ENCODE data around the gene IDH2.

IDH2 gene

DNA sequence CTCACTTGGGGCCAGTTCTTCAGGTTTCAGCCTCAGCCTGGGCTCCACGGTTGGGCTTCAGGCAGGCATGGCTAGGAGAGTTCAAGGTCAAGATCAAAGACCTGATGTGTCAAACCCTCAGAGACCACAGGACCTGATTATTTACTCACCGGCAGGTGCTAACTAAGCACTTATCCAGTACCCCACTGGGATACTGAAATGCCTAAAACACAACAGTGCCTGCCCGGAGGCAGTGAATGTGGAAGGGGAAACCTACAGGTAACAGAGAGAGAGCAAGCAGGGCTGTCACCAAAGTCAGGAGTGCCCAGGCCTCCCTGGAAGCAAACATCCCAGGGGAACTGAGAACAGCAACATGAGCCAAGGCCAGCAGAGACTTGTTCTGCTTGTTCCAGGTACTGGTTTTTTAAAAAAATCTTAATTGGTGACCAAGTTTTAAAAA, 6.7 kb downstream of the IDH2 start:
- Histone ChIP-seq H3K27me3 (ENCODE audit: insufficient read depth, low read length, poor library complexity) (no peaks in the 10 kb centered on the region), H3K56ac (ENCODE audit: low read length) (no peak overlapping the region), H3K4me1 (ENCODE audit: control insufficient read depth, low read depth, low read length) (no peaks in the 10 kb centered on the region), H4K8ac (ENCODE audit: low read depth, low read length) (no peak overlapping the region), H3K9ac (ENCODE audit: low read length) (no peak overlapping the region), H2BK120ac (ENCODE audit: low read depth, low read length) (no peak overlapping the region), H3K4ac (ENCODE audit: low read depth, low read length) (no peak overlapping the region), H3K4me2 (ENCODE audit: low read length) (no peak overlapping the region), H3K36me3 (ENCODE audit: control insufficient read depth, insufficient read depth, low read length) (no peaks in the 10 kb centered on the region), H3K4me3 (ENCODE audit: low read length) (no peak overlapping the region), H2BK5ac (ENCODE audit: low read length) (no peak overlapping the region), H3K79me1 (ENCODE audit: low read length) (peaks cover 5% of the 10 kb centered on the region), H3K27ac (ENCODE audit: low read depth, low read length) (no peak overlapping the region), H2BK15ac (replicated peaks; ENCODE audit: low read depth) (no peak overlapping the region), H3K23ac (ENCODE audit: low read length) (no peak overlapping the region), H4K5ac (ENCODE audit: low read length) (no peak overlapping the region), H3K79me2 (ENCODE audit: control insufficient read depth, insufficient read depth, low read length) (no peaks in the 10 kb centered on the region), H2AK5ac (ENCODE audit: low read length) (no peak overlapping the region), H3K18ac (ENCODE audit: low read length) (no peak overlapping the region)
- DNase-seq, result peak; percentile 94
- WGBS (ENCODE audit: extremely low coverage, insufficient coverage, low lambda C conversion rate), result no CpG with 5 or more reads among the region's 3 CpGs

GRCh38 chr15:90091156-90091931, 10.9 kb downstream of the IDH2 start:
- Histone ChIP-seq H3K79me1 (ENCODE audit: low read length) (peaks cover 1% of the 10 kb centered on the region), H4K5ac (ENCODE audit: low read length) (no peak overlapping the region), H3K79me2 (ENCODE audit: control insufficient read depth, insufficient read depth, low read length) (no peaks in the 10 kb centered on the region), H3K4me3 (ENCODE audit: low read length) (no peak overlapping the region), H3K23ac (ENCODE audit: low read length) (no peak overlapping the region), H2BK15ac (replicated peaks; ENCODE audit: low read depth) (no peak overlapping the region), H2BK120ac (ENCODE audit: low read depth, low read length) (no peak overlapping the region), H3K9ac (ENCODE audit: low read length) (no peak overlapping the region), H3K36me3 (ENCODE audit: control insufficient read depth, insufficient read depth, low read length) (peaks cover 4% of the 10 kb centered on the region), H2AK5ac (ENCODE audit: low read length) (no peak overlapping the region), H3K18ac (ENCODE audit: low read length) (no peak overlapping the region), H3K27ac (ENCODE audit: low read depth, low read length) (no peak overlapping the region), H3K4me1 (ENCODE audit: control insufficient read depth, low read depth, low read length) (no peaks in the 10 kb centered on the region), H3K4ac (ENCODE audit: low read depth, low read length) (no peak overlapping the region), H4K8ac (ENCODE audit: low read depth, low read length) (no peak overlapping the region), H3K56ac (ENCODE audit: low read length) (no peak overlapping the region), H3K27me3 (ENCODE audit: insufficient read depth, low read length, poor library complexity) (no peaks in the 10 kb centered on the region), H2BK5ac (ENCODE audit: low read length) (no peak overlapping the region), H3K4me2 (ENCODE audit: low read length) (no peak overlapping the region)
- DNase-seq, result no peak
- WGBS (ENCODE audit: extremely low coverage, insufficient coverage, low lambda C conversion rate), result no CpG with 5 or more reads among the region's 17 CpGs

DNA sequence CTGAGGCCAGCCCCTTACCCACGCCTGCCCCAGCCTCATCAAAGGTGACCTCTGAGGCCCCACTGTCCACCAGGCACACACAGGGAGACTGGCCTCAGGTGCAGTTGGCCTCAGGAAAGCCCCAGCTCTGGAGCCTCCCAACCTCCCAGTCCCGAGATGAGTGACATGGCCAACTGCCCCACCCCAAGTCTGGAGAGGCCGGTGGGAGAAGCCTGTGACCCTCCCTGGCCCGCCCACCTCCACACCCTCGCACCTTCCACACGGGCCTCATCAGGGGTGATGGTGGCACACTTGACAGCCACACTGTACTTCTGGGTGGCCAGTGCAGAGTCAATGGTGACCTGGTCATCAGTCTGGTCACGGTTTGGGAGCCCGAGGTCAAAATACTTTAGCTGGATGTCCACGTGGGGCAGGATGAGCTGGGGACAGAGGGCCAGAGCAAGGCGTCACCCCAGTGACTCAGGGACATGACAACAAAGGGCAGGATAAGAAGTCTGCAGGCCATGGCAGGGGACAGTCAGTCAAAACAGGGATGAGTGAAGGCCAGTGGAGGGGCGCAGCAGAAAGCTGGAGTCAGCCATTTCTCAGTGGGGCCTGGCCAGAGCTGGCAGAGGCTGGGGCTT, 11.9 kb downstream of the IDH2 start:
- Histone ChIP-seq H3K9ac (ENCODE audit: low read length) (no peak overlapping the region), H3K18ac (ENCODE audit: low read length) (no peak overlapping the region), H3K4me2 (ENCODE audit: low read length) (no peak overlapping the region), H3K4me1 (ENCODE audit: control insufficient read depth, low read depth, low read length) (no peaks in the 10 kb centered on the region), H2AK5ac (ENCODE audit: low read length) (no peak overlapping the region), H3K27ac (ENCODE audit: low read depth, low read length) (no peak overlapping the region), H3K56ac (ENCODE audit: low read length) (no peak overlapping the region), H3K27me3 (ENCODE audit: insufficient read depth, low read length, poor library complexity) (no peaks in the 10 kb centered on the region), H3K79me2 (ENCODE audit: control insufficient read depth, insufficient read depth, low read length) (no peaks in the 10 kb centered on the region), H2BK120ac (ENCODE audit: low read depth, low read length) (no peak overlapping the region), H3K4ac (ENCODE audit: low read depth, low read length) (no peak overlapping the region), H4K8ac (ENCODE audit: low read depth, low read length) (no peak overlapping the region), H4K5ac (ENCODE audit: low read length) (no peak overlapping the region), H3K36me3 (ENCODE audit: control insufficient read depth, insufficient read depth, low read length) (peaks cover 4% of the 10 kb centered on the region), H3K79me1 (ENCODE audit: low read length) (peaks cover 1% of the 10 kb centered on the region), H3K23ac (ENCODE audit: low read length) (no peak overlapping the region), H3K4me3 (ENCODE audit: low read length) (no peak overlapping the region), H2BK5ac (ENCODE audit: low read length) (no peak overlapping the region), H2BK15ac (replicated peaks; ENCODE audit: low read depth) (no peak overlapping the region)
- DNase-seq, result no peak
- WGBS (ENCODE audit: extremely low coverage, insufficient coverage, low lambda C conversion rate), result no CpG with 5 or more reads among the region's 11 CpGs

DNA sequence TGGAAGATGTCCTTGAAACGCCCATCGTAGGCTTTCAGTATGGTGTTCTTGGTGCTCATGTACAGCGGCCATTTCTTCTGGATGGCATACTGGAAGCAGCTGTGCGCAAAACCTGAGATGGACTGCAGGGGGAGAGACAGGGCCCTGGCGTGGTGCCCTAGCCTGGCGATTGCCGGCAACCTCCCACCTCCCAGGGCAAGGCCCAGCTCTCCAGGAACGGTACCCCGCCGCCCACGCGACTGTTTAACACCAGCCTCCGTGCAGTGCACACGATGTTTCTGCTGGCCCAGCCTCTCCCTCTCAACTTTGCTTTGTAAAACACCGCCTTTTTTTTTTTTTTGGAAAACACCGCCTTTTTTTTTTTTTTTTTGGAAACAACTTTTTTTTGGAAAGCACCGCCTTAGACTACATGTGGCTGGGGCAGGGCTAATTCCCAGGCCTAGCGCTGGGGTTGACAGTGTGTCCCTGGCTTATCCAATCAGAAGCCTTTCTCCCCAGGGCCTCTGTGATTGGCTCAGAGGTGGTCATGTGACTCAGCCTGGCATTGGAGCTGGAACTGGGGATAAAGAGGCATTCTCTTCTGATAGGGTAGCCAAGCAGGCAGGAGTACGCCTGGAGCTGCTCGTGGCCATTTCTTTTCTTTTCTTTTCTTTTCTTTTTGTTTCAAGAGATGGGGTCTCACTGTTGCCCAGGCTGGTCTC, 14.7 kb downstream of the IDH2 start:
- Histone ChIP-seq H2AK5ac (ENCODE audit: low read length) (no peak overlapping the region), H3K27ac (ENCODE audit: low read depth, low read length) (no peak overlapping the region), H2BK15ac (replicated peaks; ENCODE audit: low read depth) (no peak overlapping the region), H3K4me1 (ENCODE audit: control insufficient read depth, low read depth, low read length) (no peaks in the 10 kb centered on the region), H4K8ac (ENCODE audit: low read depth, low read length) (no peak overlapping the region), H3K79me1 (ENCODE audit: low read length) (no peaks in the 10 kb centered on the region), H3K23ac (ENCODE audit: low read length) (no peak overlapping the region), H3K18ac (ENCODE audit: low read length) (no peak overlapping the region), H4K5ac (ENCODE audit: low read length) (no peak overlapping the region), H3K9ac (ENCODE audit: low read length) (no peak overlapping the region), H3K56ac (ENCODE audit: low read length) (no peak overlapping the region), H3K27me3 (ENCODE audit: insufficient read depth, low read length, poor library complexity) (no peaks in the 10 kb centered on the region), H3K4ac (ENCODE audit: low read depth, low read length) (no peak overlapping the region), H2BK5ac (ENCODE audit: low read length) (no peak overlapping the region), H3K4me2 (ENCODE audit: low read length) (no peak overlapping the region), H3K79me2 (ENCODE audit: control insufficient read depth, insufficient read depth, low read length) (no peaks in the 10 kb centered on the region), H3K36me3 (ENCODE audit: control insufficient read depth, insufficient read depth, low read length) (peaks cover 7% of the 10 kb centered on the region), H2BK120ac (ENCODE audit: low read depth, low read length) (no peak overlapping the region), H3K4me3 (ENCODE audit: low read length) (no peak overlapping the region)
- DNase-seq, result peak; percentile 74
- WGBS (ENCODE audit: extremely low coverage, insufficient coverage, low lambda C conversion rate), result no CpG with 5 or more reads among the region's 20 CpGs

DNA sequence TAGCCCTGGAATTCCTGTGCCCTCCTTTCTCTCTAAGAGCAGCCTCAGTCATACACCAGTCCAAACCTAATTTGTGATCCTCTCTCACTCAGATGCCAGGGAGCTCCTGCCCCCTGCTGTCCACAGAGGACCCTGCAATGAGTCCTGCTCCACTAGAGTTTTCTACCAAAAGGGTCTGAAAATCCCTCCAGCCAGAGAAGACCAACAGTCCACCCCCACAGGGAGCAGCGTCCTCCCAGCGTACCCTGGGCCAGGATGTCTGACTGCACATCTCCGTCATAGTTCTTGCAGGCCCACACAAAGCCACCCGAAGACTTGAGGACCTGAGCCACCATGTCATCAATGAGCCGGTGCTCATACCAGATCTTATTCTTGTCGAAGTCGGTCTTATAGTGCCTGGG, 15.4 kb downstream of the IDH2 start:
- no peaks in the 10 kb centered on the region for H3K79me2 ChIP-seq (ENCODE audit: control insufficient read depth, insufficient read depth, low read length)
- no CpG with 5 or more reads among the region's 7 CpGs for WGBS (ENCODE audit: extremely low coverage, insufficient coverage, low lambda C conversion rate)

More for the DNA sequence above, 15.4 kb downstream of the IDH2 start:
- no peaks in the 10 kb centered on the region for H3K27me3 ChIP-seq (ENCODE audit: insufficient read depth, low read length, poor library complexity)
- H2AK5ac ChIP-seq (ENCODE audit: low read length), result no peak overlapping the region
- H3K23ac ChIP-seq (ENCODE audit: low read length), result no peak overlapping the region
- H4K5ac ChIP-seq (ENCODE audit: low read length), result no peak overlapping the region
- no peak overlapping the region for H2BK15ac ChIP-seq (replicated peaks; ENCODE audit: low read depth)
- H3K79me1 ChIP-seq (ENCODE audit: low read length), result no peaks in the 10 kb centered on the region
- H3K9ac ChIP-seq (ENCODE audit: low read length), result no peak overlapping the region
- no peak overlapping the region for H3K4ac ChIP-seq (ENCODE audit: low read depth, low read length)
- H3K27ac ChIP-seq (ENCODE audit: low read depth, low read length), result no peak overlapping the region
- no peak overlapping the region for H2BK5ac ChIP-seq (ENCODE audit: low read length)
- H4K8ac ChIP-seq (ENCODE audit: low read depth, low read length), result no peak overlapping the region
- H3K4me2 ChIP-seq (ENCODE audit: low read length), result no peak overlapping the region
- H3K4me1 ChIP-seq (ENCODE audit: control insufficient read depth, low read depth, low read length), result no peaks in the 10 kb centered on the region
- peaks cover 7% of the 10 kb centered on the region for H3K36me3 ChIP-seq (ENCODE audit: control insufficient read depth, insufficient read depth, low read length)
- peak; percentile 69 for DNase-seq
- no peak overlapping the region for H3K18ac ChIP-seq (ENCODE audit: low read length)
- no peak overlapping the region for H2BK120ac ChIP-seq (ENCODE audit: low read depth, low read length)
- no peak overlapping the region for H3K56ac ChIP-seq (ENCODE audit: low read length)
- H3K4me3 ChIP-seq (ENCODE audit: low read length), result no peak overlapping the region
